Measurements from ENCODE around the gene DSC2.
A peak's percentile ranks its signal among the peaks of the same experiment; 100 is the strongest.

DSC2 gene

DNA sequence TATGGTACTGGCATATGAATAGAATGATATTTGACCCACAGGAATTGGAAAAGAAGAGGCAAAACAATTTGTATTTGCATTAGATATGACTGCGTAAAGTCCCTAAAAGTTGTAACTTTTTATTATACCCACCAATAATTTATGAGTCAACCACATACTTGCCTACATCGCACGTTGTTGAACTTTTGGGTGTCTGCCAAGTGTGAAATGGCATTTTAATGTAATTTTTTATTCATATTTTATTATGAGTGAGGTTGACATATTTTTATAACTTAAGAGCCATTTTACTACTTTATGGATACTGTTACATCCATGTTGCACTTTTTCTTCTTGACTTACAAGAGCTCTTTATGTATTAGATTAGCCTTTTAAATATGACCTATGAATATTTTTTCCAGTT lies 4.6 kb downstream of the DSC2 start:
- DNase-seq = no peak

DNA sequence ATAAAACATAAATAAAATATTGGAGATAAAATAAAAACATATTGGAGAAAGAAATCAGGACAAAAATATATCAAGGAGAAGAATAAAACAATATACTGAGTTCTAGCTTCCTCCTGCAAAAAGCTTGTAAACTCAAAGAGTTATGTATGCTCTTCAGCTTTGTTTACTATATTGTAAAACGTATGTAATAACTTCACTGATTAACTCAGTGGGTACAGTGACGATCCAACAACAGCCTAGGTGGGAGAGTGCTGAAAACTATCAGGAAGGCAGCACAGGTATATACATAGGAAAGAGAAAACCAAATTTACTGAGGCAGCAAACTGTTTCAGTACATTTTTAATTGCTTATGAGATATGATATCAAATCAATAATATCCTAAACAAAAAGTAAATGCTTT lies 8.3 kb downstream of the DSC2 start:
- DNase-seq = no peak

DNA sequence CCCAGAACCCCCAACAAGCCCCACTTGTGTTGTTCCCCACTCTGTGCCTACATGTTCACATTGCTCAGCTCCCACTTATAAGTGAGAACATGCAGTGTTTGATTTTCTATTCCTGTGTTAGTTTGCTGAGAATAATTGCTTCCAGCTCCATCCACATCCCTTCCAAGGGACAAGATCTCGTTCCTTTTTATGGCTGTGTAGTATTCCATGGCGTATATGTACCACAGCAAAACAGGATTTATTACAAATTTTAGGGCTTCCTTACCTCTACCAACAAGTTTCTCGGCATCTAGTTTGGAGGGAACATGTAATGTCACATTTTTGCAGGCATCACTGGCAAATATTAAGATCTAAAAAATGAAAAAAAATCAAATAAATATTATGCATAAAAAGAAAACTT lies 8.9 kb downstream of the DSC2 start:
- DNase-seq = no peak

DNA sequence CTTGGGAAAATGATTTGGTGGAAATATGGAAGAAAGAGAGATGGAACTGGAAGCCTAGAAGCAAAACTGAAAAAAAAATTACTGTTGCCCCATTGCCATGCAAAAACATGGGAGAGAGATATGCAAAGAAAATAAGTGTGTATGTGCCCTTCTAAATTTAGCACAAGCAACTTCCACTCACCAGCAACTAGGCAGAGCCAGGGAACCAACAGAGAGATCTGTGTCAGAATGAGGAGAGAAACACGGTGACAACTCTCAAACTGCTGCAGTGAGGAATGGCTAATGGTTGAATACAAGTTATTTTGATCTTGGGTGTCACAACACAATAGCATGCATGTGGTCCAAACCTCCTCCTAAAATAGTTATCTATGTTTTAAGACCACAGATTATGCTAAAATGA lies 10.9 kb downstream of the DSC2 start:
- no peak for DNase-seq

DNA sequence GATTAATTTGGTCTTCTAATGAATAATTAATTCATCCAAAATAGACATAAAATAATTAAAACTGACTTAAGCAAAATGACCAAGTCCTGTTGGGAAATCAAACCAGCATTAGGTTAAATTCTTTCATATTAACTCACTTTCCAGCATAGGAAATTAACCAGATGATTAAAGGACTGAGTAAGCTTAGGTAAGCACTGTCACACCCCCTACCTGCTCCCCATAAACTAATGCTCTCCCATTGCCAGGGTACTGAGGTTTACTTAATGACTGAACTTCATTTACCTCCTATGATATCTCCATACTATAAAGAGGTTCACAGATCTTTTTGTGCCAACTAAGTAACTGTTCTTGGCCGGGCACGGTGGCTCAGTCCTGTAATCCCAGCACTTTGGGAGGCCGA lies 13.7 kb downstream of the DSC2 start:
- no peak for DNase-seq

DNA sequence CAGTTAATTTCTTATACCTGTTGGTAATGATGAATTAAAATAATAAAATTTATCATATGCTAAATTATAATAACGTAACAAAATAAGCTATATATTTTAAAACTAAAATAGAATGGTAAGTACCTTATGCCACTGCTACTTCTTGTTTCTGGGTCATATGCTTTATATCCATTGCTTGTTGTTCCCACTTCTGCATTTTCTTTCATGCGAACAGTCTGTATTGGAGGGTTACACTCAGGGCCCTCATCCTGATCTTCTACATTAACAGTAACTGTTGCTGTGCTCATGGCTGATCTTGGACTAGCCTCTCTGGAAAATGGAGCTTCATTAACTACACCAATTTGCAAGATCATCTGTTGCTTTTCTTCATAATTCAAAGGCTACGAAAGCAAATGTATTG lies 22.2 kb downstream of the DSC2 start:
- no peak for DNase-seq

DNA sequence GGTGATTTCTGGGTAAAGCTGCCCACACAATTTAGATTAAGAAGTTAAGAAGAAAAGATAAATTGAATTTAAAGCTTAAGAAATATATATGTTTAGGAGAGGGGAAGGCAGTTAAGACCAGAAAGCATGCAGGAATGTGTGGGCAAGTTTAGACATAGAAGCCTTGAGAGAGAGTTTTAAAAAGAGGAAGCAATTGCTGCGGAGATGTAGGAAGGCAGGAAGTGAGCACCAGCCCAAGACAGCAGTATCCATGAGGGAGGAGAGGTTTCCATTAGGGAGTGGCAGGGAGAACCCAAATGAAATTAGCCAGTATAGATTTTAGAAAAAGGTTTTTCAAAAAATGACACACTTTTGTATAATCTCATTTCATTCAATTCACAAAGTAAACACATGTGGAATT lies 24.3 kb downstream of the DSC2 start:
- DNase-seq = no peak

DNA sequence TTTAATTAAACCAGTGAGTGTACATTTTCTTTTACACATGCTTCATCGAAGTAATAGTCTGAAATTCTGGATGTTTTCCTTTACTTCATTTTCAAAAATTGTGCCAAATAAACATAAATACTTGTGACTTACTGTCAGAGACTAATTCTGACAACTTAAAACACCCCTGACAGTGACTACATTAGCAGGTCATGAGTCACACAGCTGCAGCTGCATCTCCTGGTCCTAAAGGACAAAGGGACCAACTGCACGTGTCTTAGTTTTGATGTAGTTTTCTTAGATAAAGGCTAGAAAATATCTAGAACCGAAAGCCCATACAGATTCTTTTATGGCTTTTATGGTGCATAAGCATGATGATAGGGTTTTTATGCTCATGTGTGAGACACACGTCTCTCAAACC lies 30.0 kb downstream of the DSC2 start:
- no peak for DNase-seq

DNA sequence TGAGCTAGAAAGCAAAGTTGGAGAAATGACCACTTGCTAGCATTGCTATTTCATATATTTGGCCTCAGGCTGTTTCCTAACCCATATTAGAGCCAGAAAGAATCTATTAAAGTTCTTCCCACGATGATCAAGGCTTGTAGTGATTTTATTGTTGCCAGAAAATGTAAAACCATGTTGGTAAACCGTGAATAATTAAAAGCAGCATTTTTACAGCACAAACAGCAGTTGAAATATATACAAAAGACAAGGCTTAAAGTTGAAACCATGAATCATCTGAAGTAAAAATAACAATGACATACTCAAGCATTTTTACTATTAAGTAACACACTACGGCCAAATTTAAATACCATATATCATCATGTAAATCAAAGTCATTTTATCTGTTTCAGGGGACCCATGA lies 32.0 kb downstream of the DSC2 start:
- no peak for DNase-seq

DNA sequence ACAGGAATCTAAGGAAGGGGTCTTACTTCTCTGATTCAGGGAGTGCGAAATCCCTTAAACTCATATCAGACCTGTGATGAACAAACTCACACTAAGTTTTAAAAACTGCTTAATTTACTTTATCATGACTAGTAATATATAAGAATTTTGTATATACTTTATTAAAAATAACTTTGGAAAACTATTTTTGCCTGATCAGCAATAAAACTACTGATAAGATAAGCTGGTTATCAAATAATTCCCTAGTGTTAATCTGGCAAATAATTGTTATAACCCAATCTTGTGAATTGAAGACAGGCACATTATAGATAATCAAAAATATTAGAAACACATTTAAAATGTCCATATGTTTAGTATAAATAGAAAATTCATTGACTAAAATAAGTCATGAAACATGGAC lies 36.0 kb downstream of the DSC2 start:
- no peak for DNase-seq

DNA sequence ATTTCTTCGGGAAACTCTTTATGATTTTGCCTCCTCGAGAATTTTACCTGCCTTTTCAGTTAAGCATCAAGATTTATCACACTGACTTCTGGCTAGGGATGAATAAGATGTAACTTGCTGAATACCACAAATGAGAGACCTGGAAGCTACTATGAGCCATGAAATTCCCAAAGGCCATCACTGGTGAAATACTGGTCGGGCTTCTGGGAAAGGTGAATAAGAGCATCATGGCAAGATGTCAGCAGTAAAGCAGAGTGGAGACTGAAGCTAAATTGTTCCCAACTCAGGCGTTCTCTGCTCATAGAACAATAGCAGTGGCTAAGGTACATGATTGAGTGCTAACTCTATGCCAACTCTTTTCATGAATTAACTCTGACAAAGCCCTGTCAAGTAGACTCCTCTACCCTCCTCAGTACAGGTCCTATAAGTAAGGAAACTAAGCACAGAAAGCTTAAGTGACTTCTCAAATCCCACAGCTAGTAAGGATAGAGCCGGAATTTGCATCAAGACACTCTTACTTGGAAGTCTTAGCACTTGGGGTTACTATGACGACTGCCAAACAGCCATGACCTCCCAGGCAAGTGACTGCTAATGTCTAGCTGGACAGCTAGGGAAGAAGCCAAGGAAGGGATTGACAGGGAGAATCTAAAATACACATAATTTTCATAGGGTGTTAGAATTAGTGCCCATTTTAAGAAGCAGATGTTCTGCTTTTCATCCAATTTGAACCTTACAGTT lies 37.0 kb downstream of the DSC2 start:
- no peak for DNase-seq

DNA sequence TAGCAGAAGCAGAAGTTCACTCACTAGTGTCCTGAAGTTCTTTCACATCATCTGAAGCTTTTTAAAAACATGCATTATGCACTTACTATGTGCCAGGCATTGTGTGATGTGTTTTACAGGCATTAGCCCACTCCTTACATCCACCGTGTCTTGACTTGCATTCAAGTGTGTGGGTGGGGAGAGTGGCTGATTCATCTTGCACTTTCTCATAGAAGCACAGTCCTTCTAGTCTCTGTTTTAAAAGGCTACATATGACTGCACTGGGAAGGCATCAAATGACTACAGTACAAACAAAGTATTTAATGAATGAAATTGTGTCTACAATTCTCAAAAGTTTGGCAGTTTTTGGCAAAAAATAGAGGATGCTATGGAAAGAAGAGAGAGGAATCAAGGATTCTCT lies 38.1 kb downstream of the DSC2 start:
- no peak for DNase-seq

DNA sequence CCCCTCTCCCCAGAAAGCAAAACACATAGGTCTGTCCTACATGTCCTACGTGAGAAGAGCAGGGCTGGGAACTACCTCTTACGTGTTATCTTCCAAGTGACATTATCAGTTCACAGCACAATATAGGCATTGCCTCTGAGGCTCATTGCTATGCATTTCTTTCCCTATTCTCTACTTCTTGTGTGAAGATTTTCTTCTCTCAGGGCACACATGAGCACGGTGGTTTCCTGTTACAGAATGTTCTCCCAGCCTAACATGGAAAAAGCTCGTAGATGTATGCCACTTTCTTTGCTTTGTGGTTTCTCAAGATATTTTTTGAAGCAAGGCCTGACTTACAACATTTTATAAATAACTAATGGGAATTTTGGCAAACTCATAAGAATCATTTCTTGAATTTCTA lies 40.3 kb downstream of the DSC2 start:
- no peak for DNase-seq

DNA sequence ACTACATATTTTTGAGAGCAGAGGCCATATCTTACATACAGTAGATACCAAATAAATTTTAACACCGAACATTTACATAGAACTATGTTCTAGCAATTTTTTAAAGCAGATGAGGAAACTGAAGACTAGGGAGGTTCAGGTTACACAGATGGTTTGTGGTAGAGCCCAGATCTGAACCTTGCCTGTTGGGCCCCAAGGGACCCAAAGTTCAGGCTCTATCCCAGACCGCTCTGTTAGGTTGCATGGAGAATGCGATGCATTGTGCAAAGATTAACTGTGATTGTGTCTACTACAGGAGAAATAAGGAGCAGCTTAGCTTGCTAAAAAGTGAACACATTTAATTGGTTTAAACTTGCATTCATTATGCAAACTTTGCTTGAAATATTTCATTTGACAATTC lies 43.3 kb downstream of the DSC2 start:
- no peak for DNase-seq

DNA sequence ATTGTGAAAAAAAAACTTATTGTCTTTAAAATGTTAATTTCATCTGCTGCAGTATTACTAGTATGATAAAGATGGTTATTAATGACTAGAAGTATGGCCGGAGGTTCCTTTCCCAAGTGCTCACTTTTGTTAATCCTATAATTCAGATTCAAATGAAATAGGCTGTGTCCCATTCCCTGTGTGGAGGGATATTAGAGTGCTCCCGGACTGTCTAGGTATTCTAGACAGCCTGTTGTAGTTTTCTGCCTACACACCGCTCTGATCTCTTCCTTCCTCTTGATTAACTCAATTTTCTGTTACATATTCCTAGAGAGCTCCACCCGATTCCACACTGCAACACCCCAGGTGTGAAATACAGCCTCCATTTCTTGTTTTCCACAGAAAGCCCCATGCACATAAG lies 44.3 kb downstream of the DSC2 start:
- no peak for DNase-seq

DNA sequence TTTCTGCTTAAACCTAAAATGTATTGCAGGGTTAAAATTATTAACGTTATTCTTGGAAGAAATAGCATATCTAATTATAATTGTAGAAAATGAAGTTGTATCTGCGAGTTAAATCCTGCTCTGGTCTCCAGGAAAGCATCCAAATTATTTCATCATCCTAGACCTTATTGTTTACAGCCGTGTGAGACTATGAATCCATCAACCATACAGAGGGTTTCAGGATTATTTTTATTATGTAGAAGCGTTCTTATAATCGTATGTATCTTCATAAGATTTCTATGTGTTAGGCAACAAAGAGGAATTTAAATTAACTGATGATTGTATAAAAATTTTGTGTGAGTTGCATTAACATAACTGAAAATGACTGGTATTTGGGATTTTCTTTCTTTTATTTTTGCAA lies 45.2 kb downstream of the DSC2 start:
- DNase-seq = no peak

DNA sequence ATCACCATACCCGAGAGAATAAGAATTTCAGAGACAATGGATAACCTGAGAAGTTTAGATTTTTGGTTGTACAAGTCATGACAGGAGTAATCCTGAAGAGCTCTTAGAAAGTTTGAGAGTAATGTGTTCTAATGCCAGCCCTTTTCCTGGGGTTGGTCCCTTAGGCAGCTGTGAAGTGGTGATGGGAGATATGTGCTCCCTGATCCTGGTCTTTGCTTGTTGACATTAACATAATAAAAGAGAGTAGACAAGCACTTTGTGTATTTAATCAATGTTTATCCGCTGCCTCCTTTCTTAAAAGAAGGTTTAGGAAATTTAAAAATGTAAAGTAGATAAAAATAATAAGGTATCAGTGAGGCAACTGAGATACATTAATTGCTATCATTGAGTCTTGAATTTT lies 45.9 kb downstream of the DSC2 start:
- DNase-seq = no peak

DNA sequence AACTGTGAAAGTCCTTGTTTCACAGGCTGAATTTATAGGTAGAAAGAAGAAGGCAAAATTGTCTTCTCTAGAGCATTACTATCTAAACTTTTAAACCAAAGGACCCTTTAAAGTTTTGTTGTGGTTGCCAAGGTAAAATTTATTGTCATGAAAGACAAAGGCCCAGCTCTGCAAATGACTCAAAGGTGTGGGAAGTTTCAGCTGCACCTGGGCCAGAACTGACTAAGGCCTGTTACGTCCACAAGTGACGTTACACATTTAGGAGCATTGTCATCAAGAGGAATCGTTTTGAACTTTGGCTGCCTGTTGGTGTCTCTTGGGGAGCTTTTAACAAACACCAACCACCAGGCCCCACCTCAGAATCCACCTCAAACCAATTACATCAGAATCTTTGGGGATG lies 51.6 kb downstream of the DSC2 start:
- no peak for DNase-seq

DNA sequence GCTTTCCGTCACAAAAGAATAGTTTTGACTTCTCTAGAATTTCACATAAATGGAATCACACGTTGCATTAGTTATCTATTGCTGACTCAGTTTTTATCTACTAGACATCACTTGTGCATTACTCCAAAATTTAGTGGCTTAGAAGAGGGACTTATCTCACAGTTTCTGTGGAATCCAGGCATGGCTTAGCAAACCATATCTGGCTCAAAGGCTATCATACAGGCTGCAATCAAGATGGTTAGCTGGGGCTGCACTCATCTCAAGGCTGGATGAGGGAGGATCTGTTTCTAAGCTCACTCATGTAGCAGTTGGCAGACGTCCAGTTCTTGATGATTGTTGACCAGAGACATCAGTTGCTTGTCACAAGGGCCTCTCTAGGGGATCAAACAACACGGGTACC lies 53.0 kb downstream of the DSC2 start:
- peak; percentile 1 for DNase-seq

DNA sequence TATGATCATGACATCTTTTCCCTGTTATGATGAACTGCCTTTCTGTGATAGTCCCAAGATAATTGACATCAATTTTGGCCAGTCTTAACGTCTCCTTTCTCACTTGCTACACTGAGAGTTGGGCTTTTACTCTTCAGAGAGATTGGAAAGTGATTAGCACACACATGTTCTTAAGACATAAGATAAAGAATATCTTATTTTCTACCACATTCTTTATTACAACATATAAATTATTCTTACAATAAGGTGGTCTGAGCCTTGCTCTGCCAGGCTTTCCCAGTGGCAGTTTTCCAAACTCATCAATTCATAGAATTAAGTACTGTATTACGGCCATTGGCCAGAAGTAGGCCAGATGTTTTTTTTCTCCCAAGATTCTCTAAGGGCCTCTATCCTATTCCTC lies 54.0 kb downstream of the DSC2 start:
- no peak for DNase-seq

DNA sequence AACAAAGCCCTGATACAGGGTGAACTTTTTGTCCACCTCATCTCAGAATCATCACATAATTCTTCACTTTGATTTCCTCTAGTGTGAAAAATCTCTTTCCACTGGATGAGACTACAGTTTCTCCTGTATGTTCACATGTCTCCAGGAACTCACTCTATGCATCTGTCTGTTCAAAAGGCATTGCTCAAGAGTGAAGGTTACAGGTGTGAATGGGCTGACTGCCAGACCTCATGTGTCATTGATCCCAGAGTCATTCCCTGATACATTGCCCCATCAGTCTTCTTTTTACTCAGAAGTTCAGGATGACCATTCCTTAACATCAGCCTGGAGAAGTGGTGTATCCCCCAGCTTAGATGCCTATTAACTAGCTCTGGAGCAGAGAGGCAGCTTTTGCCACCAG lies 55.3 kb downstream of the DSC2 start:
- DNase-seq = no peak

DNA sequence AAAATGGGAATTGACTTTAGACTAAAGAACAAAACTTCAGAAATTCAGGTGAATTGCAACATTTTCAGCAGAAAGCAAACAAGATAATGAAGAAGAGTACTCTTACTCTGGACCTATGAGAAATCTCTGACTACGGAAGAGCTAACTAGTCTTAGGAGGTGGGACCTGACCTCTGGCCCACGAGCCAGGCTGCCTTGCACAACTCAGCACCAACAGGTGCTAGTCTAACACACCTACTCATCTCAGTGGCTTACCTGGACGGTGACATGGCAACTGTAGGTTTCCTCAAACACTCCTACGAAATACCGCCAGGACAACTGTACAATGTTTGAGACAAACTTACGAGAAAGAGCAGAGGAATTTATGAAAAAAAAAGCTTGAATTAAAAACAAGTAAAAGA lies 56.6 kb downstream of the DSC2 start:
- no peak for DNase-seq

DNA sequence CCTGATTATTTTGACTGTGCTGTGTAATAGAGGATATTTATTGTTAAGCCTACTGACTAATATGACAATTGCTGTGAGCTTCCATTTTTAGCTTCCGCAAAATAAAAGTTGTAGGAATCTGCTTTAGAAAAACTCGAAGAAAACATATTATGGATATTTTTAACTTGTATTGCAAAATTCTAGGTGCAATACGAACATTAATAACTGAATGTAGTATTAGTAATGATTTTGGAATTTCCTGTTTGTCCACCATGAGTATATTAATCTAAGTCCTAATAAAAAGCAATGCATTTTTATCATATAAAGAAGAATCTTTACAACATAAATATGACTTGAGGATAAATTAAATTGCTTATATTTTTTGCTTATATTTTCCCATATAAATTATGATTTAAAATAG lies 57.3 kb downstream of the DSC2 start:
- DNase-seq = no peak

DNA sequence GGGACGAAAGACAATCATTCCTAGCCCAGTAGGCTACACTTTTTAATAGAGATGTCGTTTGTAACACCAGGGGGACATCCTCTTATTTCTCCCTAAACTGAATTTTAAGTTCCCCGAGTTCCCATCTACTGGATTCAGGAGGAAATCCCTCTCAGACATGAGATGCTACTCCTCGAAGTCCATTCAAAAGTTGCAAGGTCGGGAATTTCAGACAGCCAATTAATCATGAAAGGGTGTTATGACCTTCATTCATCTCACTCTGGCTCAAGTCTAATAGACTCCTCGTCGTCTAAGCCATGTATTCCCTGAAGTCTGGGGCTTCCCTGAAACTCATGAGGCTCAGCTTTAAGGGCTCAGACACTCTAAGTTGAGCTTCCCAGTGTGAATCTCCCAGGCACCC lies 58.5 kb downstream of the DSC2 start:
- no peak for DNase-seq

DNA sequence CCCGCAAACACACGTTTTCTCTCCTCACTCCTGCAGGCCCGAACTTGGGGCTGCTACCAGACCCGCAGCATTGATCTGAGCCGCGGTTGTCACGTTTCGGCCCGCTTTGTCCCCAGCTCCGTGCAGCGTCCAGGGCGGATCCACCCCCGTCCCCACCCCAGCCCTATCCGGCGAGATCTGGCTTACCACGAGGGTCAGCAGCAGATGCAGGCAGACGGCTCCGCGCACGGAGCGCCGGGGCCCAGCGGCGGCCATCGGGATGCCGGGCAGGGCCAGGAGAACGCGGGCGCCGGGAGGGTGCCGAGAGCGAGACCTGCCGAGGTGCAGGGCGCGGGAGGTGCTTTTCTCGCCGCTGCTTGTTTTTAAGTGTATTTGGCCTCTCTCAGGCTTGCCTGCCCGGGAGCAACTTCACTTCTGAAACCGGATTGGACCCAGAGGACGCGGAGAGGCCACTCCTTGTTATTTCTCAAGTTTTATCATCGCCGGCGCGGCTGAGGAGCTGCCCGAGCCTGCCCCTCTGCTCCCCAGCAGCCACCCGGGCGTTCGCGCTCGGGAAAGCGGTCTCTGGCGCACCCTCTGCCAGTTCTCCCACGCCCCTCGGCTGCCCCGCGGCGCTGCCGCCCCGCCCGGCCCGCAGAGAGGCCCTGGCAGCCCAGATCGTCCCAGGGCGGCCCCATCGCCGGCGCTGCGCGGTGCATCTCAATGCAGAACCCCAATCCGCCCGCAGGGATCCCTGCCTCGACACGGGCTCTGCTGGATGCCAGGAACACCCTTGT lies 59.6 kb downstream of the DSC2 start, which contains the start of gene DSC3:
TSS of gene DSC3 (minus strand) at position 337 of the 776 bp plus-strand sequence. CDS start at position 255, 82 bp downstream.
- DNase-seq = no peak
